NCI-H2196 treated with DMSO at 0.1 percent for 48 hours (cell line): Measurements from ENCODE around the gene PLEKHA4.
A peak's percentile ranks its signal among the peaks of the same experiment; 100 is the strongest.
"Not testable (repeated sequence)": the region's sequence is repeated elsewhere in the genome, so short reads cannot be mapped to it uniquely, and the experiment has no call there.

Experiments
- DNase-seq: peaks from one replicate; lab custom pipeline; 2025; ENCODE audit not compliant: unreplicated experiment; lab: John Stamatoyannopoulos, UW

PLEKHA4 gene

GRCh38 chr19:48887861-48888612 lies 19.6 kb upstream of the PLEKHA4 start:
- DNase-seq: no peak

DNA sequence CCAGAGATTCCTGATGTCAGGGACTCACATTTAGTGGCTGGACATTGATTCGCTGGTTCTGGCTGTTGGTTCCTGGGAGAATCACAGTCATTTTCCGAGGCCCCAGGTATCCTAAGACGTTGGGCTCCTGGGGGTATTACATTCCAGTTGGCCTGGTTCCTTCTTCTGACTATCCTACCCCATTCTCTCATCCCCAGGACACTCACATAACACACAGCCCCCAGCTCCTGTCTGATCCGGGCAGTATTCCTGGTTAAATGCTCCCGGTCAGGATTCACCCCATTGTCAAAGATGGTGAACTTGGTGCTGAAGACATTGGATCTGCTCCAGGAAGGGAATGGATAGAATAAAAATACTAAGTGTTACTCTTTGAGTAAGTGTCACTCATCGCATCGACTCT lies 15.3 kb upstream of the PLEKHA4 start:
- DNase-seq: no peak

GRCh38 chr19:48881741-48882657 lies 13.6 kb upstream of the PLEKHA4 start:
- DNase-seq: no peak

- DNase-seq: not testable (repeated sequence)
Observed at GRCh38 chr19:48879696-48880095, 11.3 kb upstream of the PLEKHA4 start.

DNA sequence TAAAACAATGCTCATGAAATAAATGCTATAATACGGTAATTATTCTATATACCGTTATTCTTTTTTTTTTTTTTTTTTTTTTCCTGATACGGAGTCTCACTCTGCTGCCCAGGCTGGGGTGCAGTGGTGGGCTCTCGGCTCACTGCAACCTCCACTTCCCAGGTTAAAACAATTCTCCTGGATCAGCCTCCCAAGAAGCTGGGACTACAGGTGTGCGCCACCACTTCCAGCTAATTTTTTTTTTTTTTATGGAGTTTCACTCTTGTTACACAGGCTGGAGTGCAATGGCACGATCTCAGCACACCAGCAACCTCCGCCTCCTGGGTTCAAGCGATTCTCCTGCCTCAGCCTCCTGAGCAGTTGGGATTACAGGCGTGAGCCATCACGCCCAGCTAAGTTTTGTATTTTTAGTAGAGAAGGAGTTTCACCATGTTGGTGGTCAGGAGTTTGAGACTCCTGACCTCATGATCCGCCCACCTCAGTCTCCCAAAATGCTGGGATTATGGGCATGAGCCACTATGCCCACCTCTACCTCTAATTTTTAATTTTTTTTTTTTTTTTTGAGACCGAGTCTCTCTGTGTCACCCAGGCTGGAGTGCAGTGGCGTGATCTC lies 10.7 kb upstream of the PLEKHA4 start:
- DNase-seq: no peak

DNA sequence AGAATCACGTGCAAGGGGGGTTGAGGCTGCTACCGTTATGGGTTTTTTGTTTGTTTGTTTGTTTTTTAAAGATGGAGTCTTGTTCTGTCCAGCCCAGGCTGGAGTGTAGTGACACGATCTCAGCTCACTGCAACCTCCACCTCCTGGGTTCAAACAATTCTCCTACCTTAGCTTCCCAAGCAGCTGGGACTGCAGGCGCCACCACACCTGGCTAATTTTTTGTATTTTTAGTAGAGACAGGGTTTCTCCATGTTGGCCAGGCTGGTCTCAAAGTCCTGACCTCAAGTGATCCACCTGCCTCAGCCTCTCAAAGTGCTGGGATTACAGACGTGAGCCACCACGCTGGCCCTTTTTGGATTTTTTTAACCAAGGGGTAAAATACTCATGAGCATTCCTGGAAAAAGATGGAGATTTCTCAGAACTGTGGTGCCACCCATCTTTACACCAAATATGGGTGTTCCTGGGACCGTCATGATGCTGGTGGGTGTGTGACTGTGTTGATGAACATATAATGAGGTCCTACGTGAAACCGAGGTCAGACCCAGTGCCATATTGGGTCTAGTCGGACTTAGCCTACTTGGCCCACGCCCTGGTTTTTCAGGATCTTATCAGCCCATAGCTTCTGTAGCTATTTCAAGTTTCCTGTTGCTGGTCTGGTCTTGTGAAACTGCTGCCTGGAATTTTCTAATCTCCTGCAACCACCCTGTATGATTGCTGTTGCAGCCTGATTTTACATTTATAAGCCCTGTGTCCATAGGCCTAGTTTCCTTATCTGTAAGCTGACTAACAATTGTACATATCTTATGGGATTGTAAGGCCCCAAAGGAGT lies 10.0 kb upstream of the PLEKHA4 start:
- DNase-seq: no peak

DNA sequence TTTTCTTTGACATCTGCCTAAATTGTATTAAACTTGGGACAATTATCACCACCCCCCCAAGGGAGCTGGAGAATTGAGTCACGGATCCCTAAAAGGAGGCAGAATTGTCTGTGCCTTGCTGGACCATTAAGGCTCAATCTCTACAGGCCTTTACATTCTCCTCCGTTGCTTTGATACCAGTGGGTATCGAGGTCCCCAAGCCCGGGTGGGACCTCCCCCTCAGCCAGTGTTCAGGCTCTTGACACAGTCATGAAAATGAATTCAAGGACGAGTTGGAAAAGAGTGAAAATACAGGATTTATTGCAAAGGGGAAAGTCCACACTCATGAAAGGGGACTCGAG lies 9.4 kb upstream of the PLEKHA4 start:
- no peak for DNase-seq

GRCh38 chr19:48876043-48876981 lies 7.9 kb upstream of the PLEKHA4 start:
- DNase-seq: not testable (repeated sequence)

DNA sequence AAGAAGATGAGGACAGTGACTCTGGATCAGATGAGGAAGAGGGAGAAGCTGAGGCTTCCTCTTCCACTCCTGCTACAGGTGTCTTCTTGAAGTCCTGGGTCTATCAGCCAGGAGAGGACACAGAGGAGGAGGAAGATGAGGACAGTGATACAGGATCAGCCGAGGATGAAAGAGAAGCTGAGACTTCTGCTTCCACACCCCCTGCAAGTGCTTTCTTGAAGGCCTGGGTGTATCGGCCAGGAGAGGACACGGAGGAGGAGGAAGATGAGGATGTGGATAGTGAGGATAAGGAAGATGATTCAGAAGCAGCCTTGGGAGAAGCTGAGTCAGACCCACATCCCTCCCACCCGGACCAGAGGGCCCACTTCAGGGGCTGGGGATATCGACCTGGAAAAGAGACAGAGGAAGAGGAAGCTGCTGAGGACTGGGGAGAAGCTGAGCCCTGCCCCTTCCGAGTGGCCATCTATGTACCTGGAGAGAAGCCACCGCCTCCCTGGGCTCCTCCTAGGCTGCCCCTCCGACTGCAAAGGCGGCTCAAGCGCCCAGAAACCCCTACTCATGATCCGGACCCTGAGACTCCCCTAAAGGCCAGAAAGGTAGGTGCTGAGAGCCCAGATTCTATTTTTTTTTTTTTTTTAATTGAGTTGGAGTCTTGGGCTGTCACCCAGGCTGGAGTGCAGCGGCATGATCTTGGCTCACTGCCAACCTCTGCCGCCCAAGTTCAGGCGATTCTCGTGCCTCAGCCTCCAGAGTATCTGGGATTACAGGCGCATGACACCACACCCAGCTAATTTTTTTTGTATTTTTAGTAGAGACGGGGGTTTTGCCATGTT lies 6.1 kb upstream of the PLEKHA4 start:
- DNase-seq: no peak

DNA sequence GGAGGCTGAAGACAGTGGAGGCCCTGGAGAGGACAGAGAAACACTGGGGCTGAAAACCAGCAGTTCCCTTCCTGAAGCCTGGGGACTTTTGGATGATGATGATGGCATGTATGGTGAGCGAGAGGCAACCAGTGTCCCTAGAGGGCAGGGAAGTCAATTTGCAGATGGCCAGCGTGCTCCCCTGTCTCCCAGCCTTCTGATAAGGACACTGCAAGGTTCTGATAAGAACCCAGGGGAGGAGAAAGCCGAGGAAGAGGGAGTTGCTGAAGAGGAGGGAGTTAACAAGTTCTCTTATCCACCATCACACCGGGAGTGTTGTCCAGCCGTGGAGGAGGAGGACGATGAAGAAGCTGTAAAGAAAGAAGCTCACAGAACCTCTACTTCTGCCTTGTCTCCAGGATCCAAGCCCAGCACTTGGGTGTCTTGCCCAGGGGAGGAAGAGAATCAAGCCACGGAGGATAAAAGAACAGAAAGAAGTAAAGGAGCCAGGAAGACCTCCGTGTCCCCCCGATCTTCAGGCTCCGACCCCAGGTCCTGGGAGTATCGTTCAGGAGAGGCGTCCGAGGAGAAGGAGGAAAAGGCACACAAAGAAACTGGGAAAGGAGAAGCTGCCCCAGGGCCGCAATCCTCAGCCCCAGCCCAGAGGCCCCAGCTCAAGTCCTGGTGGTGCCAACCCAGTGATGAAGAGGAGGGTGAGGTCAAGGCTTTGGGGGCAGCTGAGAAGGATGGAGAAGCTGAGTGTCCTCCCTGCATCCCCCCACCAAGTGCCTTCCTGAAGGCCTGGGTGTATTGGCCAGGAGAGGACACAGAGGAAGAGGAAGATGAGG lies 5.3 kb upstream of the PLEKHA4 start:
- no peak for DNase-seq

DNA sequence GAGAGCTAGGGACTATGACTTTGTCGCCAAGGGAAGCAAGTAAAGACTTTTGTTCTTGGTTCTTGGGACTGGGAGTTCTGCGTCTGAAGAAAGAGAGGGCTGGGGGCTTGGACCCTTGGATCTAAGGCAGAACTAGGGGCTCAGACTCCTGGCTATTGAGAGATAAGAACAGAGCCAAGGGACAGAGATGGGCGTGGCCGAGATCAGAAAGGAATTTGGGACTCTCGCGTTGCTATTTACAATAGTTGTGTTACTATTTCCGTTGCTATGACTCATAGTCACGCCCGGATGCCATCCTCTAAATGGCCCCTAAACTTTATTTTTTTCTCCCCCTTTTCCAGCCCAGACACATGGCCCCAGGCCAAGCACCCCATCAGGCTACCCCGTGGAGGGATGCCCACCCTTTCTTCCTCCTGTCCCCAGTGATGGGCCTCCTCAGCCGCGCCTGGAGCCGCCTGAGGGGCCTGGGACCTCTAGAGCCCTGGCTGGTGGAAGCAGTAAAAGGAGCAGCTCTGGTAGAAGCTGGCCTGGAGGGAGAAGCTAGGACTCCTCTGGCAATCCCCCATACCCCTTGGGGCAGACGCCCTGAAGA lies 4.6 kb upstream of the PLEKHA4 start:
- peak; percentile 60 for DNase-seq

GRCh38 chr19:48872182-48872883 lies 3.9 kb upstream of the PLEKHA4 start, which contains the start of gene PPP1R15A:
Gene PPP1R15A, plus strand, starts transcription at chr19:48872421. Its CDS starts 813 bp downstream, at chr19:48873234.
- DNase-seq: peak; percentile 93

GRCh38 chr19:48871471-48872181 lies 3.2 kb upstream of the PLEKHA4 start:
- not testable (repeated sequence) for DNase-seq

- no peak for DNase-seq
Observed at GRCh38 chr19:48870048-48870447, 1.6 kb upstream of the PLEKHA4 start.

DNA sequence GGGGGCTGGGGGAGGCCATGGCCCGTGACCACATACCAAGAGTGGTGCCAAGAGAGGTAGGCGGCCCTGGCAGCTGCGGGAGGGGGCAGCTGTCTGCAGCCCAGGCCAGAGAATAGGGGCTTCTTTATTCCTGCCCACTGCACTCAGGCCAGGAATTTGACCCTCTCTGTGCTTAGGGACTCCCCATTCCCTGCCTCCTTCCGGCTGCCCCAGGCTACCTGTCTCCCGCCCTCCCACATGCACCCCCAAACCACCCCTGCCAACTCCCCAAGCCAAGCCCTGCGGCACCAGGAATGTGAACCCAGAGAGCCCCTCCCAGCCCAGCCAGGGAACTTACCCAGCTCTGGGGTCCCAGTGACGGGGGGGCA lies 687 bp downstream of the PLEKHA4 start:
- DNase-seq: no peak

- DNase-seq: no peak
Observed at GRCh38 chr19:48867123-48867745, 1.2 kb downstream of the PLEKHA4 start.
